GM18499 (cell line): ENCODE results near the gene MTHFSD.

Source experiments
- ATAC-seq: cut with Tn5 transposase; IDR thresholded peaks from one replicate; pipeline ENCODE4 v1.9.1; 2021; ENCODE audit warnings: moderate number of reproducible peaks; ENCODE audit not compliant: insufficient read depth, unreplicated experiment

Gene MTHFSD

DNA sequence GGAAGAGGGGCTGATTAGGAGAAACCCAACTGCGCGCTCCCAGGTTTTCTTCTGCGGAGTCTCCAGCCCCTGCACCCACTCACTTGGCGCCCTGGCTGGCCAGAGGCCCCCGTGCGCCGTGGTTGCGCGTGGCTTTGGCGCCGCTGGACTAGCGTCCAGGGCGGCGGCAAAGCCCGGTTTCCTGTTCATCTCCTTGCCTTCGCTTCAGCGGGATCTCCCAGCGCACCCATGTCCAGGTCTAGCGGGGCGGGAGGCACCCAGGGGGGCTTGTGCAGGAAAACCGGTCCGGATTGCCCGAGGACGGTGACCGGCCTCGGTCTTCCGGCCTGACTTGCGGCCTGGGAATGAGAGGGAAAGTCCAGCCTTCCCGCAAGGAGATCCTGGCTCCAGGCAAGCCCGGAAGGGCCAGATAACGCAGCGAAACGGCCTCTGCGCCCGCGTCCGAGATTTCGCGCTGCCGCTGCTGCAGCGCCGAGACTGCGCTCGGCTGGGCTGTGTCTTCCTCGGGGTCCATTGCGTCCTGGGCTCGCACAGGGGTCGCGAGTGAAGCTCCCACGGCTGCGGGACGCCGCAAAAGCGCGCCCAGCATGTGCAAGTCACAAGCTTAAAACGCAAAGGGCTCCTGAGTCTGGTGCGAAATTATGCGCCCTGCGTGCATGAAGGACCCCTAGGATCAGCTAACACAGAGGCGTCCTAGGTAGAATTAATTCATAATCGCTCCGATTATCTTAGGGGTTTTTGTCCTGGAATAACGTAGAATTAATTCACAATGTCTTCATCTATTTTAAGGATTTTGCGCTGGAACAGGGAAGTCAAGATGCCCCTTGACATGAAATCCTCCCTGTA lies 39.0 kb downstream of the MTHFSD start:
- ATAC-seq = no peak

DNA sequence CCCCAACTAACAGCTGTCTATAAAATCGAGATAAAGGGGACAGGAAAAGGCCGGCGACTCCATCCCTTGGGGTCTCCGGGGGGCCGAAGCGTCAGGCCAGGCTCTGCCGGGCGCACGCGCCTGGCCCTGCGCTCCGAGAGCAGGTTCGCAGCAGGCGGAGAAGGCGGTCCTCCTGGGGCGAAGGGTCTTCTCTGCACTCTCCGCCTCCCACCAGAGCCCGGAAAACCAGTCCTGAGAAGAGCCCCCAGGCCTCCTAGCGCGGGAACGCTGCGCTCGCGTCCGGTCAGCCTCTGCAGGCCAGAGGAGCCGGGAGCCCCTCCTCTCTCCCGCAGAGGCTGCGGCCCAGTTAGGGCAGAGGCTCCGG lies 39.6 kb downstream of the MTHFSD start:
- no peak for ATAC-seq

DNA sequence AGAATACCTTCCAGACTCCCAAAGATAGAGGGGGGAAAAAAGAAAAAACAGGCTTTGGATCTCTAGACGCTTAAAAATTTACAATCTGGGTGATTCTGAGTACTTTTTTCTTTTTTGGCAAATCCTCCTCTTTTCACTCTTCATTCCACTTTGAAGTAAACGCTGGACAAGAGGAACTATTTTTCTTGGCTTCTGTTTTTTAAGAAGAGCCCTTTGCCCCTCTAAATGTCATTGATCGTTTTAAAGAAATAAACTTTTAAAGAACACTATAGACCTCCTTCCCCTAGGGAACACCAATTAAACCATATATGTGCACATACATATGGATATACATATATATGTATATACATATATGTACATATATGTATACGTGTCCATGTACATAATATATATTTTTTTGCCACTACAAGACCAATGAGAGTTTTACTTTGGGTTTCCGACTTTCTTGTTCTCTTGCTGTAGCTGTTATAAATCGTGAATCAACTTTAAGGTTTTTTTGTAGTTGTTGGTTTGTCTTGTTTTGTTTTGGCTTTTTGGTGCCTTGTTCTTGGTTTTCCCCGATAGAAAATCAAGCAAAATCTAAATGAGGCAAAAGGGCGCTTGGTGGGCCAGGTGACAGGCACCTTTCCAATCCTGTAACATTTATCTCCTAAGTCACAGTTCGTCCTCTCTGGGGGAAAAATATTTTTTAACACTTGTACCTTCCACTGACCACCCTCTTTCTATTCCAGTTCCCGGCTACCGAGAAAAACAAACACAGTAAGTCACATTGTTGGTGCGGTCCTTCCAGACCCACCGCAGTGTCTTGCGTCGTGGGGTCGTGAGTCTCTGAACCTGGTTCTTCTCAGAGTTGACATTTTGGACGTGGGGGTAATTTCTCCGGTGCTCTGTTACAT lies 40.3 kb downstream of the MTHFSD start:
- no peak for ATAC-seq

DNA sequence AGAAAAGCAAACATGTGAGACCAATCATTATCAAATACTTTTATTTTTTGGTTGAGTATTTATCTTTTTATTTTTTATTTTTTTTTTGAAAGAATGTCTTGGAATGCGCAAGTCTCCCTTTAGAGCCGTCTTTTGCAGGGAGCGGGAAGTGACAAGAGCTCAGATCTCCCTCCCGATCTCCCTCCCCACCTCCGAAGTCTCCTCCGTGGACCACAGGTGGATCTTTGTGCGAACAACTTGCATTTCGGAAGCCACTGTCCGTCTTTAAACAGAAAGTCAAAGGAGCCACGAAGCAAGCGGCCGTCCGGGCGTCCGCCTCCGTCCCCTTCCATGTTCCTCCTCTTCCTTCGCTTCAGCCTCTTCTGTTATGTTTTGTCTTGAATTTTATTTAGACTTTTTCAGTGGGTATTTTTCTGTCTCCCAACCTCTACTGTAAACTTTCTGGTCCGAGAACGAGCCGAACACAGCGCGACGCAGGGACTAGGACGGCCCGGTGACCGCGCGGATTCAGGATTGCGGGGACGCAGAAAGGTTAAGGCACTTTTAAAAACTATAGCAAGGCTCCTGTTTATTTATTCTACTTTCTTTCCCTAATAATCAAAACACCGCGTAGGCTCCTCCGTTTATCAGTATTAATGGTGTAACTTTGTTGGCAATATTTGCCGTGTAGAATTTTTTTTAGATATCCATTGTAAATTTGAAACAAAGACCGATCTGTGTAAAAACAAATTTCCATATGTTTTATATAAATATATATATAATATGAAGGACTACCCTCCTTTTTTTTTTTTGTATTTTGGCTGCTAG lies 41.4 kb downstream of the MTHFSD start:
- ATAC-seq = no peak

DNA sequence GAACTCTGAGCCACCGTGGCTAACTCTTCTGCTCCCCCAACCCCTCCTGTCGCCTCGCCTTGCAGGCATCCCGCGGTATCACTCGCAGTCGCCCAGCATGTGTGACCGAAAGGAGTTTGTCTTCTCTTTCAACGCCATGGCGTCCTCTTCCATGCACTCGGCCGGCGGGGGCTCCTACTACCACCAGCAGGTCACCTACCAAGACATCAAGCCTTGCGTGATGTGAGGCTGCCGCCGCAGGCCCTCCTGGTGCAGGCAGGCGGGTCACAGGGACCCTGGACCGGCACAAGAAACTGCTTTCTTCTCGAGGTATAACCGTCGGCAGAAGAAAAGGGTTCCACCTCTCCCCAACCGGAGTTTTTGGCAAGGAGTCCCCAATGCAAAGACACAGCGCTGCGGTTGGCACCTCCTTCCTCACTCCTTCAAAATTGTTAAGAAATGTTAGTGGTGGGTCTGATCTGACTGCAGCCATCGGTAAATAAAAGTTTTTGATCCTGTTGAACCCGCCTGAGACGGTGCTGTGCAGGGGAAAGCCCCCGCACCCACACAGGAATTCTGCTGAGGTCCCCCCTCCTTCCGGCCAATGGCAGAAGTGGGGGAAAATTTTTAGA lies 42.1 kb downstream of the MTHFSD start:
- no peak for ATAC-seq

DNA sequence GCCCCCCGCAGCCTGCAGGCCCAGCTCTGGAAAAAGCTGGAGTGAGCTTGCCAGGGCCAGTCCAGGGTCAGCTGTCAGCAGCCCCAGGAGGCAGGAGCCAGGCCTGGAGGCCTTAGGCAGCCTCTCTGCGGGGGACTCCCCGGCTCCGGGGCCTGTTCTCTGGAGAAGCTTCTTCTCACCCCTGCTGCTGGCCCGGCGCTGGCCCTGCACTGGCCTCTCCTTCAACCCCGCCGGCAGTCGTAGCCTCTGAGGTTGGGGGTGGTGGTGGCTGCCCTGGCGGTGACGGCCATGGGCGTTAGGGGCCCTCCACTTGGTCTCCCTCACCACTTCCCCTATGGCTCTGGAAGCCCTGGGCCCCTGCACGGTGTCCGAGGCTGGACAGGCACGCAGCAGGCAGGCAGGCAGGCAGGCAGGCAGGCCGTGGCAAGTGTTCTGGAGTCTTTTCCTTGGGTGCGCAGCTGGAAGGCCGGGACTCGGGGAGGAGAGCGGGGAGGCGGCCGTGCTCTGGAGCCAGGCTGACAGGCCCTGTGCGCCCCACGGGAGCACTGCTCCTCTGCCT lies 42.7 kb downstream of the MTHFSD start:
- ATAC-seq = no peak

DNA sequence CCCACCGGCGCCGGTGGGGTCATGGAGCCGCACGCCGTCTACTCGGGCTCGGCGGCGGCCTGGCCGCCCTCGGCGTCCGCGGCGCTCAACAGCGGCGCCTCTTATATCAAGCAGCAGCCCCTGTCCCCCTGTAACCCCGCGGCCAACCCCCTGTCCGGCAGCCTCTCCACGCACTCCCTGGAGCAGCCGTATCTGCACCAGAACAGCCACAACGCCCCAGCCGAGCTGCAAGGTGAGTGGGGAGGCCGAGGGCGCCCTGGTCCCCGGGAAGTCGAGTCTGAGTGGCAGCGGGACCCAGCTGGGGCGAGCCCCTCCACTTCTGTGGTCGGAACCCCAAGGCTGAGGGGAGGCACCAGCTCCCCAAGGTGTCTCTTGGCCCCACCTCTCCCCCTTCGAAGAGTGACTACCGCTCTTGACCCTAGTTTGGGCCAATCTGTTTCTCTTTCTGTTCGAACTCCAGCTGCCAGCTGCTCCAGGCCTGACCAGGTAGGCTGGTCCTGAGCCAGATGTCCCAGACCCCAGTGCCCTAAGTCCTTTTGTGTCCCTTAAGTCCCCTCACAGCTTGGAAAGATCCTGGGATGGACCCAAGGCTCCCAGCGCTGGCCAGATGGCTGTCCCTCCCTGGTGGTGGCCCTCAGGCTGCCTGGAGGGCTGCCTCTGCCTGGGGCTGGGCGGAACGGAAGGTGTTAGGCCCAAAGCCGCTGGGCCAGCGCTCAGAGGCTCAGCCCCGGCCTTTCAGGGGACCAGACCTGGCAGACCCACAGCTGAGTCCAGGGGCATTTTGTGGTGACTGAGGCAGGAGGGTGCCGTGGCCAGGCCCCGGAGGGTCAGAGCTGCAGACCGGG lies 43.5 kb downstream of the MTHFSD start:
- ATAC-seq = no peak

DNA sequence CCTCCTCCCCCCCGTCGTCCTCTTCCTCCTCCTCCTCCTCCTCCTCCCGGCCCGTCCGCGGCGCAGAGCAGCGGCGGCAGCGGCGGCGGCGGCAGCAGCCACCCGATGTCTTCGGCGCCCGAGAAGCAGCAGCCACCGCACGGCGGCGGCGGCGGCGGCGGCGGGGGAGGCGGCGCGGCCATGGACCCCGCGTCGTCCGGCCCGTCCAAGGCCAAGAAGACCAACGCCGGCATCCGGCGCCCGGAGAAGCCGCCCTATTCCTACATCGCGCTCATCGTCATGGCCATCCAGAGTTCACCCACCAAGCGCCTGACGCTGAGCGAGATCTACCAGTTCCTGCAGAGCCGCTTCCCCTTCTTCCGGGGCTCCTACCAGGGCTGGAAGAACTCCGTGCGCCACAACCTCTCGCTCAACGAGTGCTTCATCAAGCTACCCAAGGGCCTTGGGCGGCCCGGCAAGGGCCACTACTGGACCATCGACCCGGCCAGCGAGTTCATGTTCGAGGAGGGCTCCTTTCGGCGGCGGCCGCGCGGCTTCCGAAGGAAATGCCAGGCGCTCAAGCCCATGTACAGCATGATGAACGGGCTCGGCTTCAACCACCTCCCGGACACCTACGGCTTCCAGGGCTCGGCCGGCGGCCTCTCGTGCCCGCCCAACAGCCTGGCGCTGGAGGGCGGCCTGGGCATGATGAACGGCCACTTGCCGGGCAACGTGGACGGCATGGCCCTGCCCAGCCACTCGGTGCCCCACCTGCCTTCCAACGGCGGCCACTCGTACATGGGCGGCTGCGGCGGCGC lies 44.4 kb downstream of the MTHFSD start, which contains the start of gene FOXF1:
FOXF1 (plus strand) TSS at position 63 of the 797 bp plus-strand sequence; CDS start at position 106, 43 bp downstream.
- no peak for ATAC-seq

DNA sequence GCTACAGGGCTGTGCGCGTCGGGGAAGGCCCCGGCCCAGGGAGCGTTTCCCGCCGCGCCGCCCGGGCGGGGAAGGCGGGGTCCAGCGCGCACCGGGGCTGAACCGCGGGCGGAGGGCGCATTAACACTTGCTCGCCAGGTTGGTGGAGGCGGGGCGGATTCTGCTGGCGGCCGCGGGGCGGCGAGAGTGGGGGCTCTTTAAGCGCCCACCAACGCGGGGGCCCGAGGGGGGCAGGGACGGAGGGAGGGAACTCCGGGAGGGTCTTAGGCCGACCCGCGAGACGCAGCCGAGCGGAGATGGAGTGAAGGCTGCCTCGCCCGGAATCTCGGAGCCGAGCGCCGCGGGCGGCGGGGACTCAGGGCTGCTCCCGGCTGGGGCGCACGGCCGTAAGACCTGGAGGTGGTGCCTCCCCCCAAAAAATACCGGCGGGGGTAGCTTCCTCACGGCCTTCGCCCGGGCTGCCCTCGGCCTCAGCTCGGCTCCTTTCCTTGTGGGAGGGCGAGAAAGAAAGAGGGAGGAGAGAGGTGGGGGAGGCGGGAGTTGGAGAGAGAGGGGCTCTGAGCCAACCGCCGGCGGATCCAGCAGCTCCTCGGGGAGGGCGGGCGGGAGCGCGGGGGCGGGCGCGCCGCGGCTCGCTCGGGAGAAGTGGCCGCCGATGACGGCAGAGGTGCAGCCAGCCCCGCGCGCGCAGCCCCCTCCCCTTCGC lies 45.1 kb downstream of the MTHFSD start:
- ATAC-seq = no peak

DNA sequence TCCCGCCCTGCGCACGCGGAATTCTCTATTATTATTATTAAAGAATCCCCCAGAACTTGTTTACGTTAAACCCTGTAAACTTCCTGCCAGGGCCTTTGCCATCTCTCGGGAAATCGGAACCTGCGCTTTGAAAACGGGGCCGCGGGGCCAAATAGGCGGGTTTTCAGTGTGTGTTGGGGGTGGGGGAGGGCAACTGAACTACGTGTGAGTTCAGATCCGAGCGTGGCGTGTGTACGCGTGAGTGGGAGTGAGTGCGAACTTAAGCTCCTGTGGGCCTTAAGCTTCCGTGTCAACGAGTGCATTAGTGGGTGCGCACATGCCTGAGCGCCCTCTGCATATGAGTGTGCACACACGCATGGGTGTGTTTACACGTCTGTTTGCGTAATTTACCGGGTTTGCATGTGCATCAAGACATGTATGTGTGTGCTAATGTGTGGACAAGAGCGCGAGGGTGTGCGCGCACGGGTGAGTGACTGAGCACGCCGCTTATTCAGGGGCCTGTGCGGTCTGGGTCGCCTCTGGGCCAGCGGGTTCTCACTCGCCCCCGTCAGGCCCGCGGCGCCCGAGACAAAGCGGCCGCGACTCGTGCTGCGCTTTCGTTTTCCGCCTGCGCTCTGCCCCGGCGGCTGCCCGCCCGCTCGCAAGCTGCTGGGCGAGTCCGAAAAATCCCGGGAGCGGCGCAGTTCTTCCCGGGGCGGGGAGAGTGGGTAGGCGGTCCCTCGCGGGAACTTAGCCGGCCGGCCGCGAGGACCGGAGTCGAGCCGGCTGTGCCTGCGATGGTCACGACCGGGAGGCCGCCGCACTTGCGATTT lies 45.9 kb downstream of the MTHFSD start:
- no peak for ATAC-seq

DNA sequence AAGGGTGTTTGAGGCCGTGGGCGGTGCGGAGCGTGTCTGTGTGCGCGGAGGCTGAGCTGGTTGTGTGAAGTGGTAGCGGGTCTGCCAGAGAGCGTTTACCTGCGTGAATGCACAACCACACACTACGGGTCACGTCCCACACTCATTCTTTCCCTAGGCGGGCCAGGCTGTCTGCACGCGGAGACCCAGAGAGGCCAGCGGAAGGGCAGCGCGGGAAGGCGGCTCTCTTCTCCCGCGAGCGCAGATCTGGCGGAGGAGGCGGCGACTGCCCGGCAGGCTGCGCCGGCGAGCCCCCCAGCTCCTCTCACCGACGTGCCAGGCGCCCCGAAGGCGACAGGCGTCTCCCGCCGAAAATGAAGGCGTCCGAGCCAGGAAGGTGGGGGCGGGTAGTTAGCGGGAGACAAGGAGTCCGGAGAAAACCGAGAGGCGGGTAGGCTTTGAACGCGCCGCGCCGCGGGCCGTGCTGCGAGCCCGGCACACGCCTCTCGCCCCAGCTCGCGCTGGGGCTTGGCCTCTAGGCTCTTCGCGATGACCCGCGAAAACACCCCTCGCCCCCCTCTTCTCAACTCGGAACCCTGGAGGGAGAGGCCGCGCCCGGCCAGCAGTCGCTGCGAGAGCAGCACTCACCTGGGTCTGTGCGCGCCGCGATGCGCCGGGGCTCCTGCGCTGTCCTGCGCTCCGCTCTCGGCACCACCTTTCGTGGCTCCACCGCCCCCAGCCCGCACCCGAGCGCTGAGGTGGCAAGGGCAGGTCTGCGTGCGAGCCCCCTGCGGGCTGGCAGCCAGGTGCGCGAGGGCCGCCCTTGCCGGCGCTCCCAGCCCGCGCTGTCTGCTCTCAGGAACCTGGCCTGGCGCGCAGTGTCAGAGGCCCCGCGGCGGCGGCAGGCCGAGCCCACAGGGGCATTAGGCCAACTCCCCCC lies 46.7 kb downstream of the MTHFSD start:
- ATAC-seq = no peak

DNA sequence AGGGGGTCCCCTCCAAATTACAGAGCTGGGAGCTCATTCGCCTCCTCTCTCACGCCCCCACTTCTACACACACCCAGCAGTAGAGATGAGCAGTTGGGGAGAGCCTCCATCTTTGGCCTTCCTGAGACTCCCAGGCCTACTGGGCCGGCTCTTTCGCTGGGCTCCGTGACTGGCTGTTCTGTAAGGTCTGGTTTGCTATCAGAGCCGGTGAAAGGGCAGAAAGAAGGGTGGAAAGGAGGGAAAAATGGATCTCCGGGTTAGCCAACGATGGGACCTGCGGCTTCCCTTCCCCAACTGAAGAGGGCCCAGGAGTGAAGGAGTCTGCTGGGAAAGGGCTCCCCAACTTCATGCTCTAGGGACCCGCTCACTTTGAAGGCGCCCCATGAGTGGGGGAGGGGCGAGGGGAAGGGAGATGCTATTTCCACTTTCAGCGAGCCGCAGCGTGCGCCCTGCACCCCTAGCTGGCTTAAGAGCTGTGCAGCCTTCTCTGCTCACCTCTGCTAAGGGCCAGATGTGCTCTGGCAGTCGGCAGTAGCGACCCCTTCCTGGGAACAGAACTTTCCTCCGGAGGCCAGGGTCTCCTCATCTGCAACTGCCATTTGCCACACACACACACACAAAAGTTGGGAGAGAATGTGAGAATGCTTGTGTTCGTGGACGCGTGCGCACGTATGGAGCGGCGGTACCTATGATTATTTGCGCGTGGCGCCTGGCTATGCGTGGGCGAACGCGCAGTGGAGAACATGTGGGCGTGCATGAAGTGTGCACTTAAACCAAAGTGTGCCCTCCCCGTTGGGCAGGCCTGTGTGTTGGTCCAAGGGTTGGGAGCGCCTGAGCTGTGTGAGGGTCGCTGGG lies 47.6 kb downstream of the MTHFSD start:
- no peak for ATAC-seq

DNA sequence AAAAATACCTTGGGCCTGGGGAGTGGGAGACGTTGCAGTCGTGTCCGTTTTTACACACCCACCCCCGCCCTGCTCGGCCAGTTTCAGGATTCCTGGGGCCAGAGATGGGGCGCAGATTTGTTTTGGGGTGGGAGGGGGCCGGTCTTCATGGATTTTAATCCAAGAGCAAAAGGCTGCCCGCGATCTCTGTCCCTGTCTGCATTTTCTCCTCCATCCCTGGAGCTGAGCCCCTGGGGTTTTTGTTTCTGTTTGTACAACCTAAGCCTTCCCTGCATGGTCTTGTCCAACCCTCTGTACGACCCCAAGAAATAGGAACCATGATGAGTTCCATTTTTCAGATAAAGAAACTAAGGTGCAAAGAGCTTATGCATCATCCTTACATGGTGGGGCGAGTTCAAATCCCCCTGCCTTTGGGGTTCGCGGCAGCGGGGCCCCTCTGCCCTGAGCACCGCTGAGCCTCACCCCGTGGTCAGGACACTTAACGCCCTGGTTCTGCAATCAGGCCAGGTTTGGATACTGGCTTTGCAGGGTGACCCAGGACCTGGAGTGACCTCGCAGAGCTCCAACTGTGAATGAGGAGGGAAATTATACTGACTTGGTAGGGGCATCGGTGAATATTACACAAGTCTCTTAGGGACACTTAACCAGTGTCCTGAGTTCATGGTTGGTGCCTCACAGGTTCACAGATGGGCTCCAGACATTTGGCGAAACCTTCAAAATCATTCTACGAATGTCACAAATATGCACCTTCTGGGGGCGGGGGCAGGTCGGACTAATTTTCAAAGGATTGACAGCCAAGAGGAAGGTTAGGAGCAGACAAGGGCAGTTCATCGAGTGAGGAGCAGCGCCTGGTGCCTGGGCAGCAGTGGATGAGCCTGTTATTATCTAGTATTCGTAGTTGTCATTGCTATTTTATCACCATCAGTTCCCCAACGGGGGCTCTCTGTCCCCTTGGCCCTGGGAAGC lies 48.9 kb downstream of the MTHFSD start:
- no peak for ATAC-seq
